HFFc6 (cell line): ENCODE data around the gene NEO1. TPM values are rescaled to one million over a fixed set of nuclear protein-coding genes. Genes with fewer than 3 reads are reported as not detected.

Source experiments
- DNase-seq: peaks from one replicate; pipeline ENCODE4 v3.0.0-alpha.2; 2018
- H3K27ac Mint-ChIP-seq: 2 replicates; pipeline ENCODE4 v1.8.0; 2020; ENCODE audit warnings: mild to moderate bottlenecking, mixed read lengths
- H3K27me3 Mint-ChIP-seq: 2 replicates; pipeline ENCODE4 v1.8.0; 2021; ENCODE audit warnings: mild to moderate bottlenecking, moderate library complexity, mixed read lengths; ENCODE audit not compliant: insufficient read depth
- H3K36me3 Mint-ChIP-seq: 2 replicates; pipeline ENCODE4 v1.8.0; 2021; ENCODE audit warnings: low read depth, mixed read lengths
- H3K4me1 Mint-ChIP-seq: 2 replicates; pipeline ENCODE4 v1.8.0; 2020; ENCODE audit warnings: low read depth, mixed read lengths
- H3K4me3 Mint-ChIP-seq: 2 replicates; pipeline ENCODE4 v1.8.0; 2020; ENCODE audit warnings: mild to moderate bottlenecking, moderate library complexity, mixed read lengths
- H3K9me3 Mint-ChIP-seq: 2 replicates; pipeline ENCODE4 v1.8.0; 2020; ENCODE audit warnings: mild to moderate bottlenecking, mixed read lengths
- total RNA-seq, 6 experiments: library from RNA; stranded (reverse); fragmentation: NEBNext Ultra II Directional; extraction: Animal tissue kit (Norgen Biotek cat#: 25700); gene quantifications; 2 replicates in 1 of 6; 3 replicates in 5 of 6; pipeline ENCODE4 v1.2.3, GENCODE V29; 2021
- TF ChIP-seq, protein P1 (sequence below): fragments of 200-600 bp; sonication (generic); IDR thresholded peaks from 2 replicates; pipeline ENCODE4 v1.5.0; 2021; ENCODE audit warnings: antibody characterized with exemption, mild to moderate bottlenecking

The NEO1 gene
- total RNA-seq, 6 experiments from 2014 or later = 6.4 to 20.3 (median 16.3) TPM

DNA sequence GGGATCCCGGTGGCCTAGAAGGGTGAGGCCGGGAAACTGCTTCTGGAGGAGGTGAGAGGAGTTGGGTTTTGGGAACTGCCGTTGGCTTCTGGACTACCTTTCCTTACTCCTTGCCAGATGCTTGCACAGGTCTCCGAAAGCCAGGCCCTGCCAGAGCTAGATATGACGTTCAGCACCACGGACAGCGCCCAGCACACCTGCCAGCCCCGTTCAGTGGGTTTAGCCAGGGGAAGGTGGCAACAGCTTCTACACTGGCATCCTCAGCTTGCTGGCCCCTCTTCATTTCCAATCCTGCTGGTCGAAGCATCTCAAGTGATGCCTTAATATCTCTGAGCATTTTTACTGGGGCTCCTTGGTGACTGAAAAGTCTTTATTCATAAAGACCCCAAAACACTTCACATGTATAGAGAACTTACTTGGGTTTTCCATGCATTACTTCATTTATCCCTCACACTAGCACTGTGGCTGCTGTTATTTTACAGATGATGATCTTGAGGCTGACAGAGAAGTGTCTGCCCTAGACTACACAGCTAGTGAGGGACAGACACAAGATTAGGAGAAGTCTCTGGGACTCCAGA is 294.6 kb downstream of the NEO1 start:
- Mint-ChIP-seq H3K9me3 (0 out of 2 replicates have a peak, but pooled peaks cover 6% of the 10 kb centered on the region), H3K27me3 (peaks cover 4% of the 10 kb centered on the region), H3K4me3 (no peak overlapping the region), H3K27ac (no peak overlapping the region), H3K4me1 (peaks cover 13% of the 10 kb centered on the region), H3K36me3 (no peaks in the 10 kb centered on the region)
- no peak for DNase-seq
- TF ChIP-seq, protein P1, sequence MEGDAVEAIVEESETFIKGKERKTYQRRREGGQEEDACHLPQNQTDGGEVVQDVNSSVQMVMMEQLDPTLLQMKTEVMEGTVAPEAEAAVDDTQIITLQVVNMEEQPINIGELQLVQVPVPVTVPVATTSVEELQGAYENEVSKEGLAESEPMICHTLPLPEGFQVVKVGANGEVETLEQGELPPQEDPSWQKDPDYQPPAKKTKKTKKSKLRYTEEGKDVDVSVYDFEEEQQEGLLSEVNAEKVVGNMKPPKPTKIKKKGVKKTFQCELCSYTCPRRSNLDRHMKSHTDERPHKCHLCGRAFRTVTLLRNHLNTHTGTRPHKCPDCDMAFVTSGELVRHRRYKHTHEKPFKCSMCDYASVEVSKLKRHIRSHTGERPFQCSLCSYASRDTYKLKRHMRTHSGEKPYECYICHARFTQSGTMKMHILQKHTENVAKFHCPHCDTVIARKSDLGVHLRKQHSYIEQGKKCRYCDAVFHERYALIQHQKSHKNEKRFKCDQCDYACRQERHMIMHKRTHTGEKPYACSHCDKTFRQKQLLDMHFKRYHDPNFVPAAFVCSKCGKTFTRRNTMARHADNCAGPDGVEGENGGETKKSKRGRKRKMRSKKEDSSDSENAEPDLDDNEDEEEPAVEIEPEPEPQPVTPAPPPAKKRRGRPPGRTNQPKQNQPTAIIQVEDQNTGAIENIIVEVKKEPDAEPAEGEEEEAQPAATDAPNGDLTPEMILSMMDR = no peak

DNA sequence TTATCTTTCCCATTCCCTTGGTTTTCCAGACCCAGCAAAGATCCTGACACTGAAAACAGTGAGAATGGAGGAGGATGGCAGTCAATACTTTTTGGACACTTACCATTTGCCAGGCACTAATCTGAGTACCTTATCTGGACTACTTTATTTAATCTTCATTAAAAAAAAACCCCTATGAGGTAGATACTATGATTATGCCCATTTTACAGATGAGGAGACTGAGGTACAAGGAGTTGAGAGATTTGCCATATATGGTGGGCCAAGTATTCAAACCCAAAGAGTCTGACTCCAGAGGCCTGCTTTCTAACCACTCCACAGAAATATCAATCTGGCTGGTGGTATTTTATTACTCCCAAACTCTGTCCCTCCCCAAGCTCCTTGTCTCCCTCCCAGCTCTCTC is 296.9 kb downstream of the NEO1 start:
- TF ChIP-seq, protein P1 = no peak
- H3K27me3 Mint-ChIP-seq = peaks cover 7% of the 10 kb centered on the region; the same call in 1 of the 2 replicates
- H3K27ac Mint-ChIP-seq = no peak overlapping the region
- H3K4me1 Mint-ChIP-seq = peaks cover 3% of the 10 kb centered on the region
- DNase-seq = no peak
- no peaks in the 10 kb centered on the region for H3K9me3 Mint-ChIP-seq
- no peak overlapping the region for H3K4me3 Mint-ChIP-seq
- H3K36me3 Mint-ChIP-seq = no peaks in the 10 kb centered on the region

DNA sequence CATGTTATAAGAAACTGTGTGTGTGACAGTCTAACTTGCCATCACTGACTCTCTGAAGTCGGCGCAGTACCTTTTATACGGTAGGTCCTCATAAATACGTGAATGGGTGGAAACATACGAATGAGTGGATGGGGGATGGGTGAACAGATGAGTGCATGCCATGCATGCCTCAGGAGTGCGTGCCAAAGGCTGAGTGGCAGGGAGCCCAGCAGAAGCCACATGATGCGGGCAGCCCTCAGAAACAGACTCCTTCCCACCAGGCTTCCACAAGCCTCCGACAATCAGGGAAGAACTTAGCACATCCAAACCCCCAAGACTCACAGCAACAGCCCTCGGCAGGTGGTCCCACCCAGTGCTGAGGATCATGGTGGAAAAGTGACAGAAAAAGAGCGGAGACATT is 299.8 kb downstream of the NEO1 start:
- no peak for DNase-seq
- Mint-ChIP-seq H3K36me3 (no peaks in the 10 kb centered on the region), H3K27ac (no peak overlapping the region)

DNA sequence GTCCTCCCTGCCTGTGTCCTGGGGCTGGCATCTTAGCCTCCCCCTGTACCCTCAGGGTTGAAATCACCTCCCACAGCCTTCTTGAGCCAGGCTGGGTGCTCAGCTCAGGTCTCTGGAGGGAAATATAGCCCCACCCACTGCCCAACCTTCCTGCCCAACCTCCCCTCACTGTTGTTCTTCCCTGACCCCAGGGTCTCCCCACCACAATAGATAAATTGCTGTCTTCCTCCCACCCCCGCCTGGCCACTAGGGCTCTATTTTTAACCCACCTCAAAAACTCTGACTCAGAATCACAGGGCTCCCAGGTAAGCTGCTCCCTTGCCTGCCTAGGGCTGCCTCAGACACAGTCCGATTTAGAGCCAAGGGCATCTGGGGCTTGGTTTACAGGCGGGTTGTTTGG is 301.5 kb downstream of the NEO1 start:
- Mint-ChIP-seq H3K9me3 (no peaks in the 10 kb centered on the region), H3K27ac (no peak overlapping the region), H3K27me3 (peaks cover 21% of the 10 kb centered on the region), H3K36me3 (no peaks in the 10 kb centered on the region), H3K4me3 (no peak overlapping the region), H3K4me1 (no peaks in the 10 kb centered on the region)
- no peak for DNase-seq
- TF ChIP-seq, protein P1 = no peak

More for the DNA sequence above, 299.8 kb downstream of the NEO1 start:
- H3K27me3 Mint-ChIP-seq = peaks cover 10% of the 10 kb centered on the region
- no peak overlapping the region for H3K4me3 Mint-ChIP-seq
- H3K9me3 Mint-ChIP-seq = no peaks in the 10 kb centered on the region
- TF ChIP-seq, protein P1 = no peak
- H3K4me1 Mint-ChIP-seq = no peaks in the 10 kb centered on the region

DNA sequence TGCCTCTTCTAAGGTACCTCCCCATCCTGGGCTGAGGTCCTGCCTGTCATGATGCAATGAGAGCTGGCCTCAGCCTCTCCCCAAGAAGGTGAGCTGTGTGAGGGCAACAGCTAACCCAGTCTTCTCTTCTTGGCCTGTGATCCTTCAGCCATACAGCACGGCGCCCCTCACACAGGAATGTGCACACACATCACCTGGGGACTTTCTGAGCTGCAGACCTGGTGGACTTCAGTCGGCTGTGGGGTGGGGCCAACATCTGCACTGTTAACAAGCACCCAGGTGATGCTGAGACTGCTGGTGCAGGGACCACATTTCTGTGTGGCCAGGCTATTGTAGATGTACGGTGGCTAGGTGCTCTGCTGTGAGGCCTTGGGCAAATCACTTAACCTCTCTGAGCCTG is 302.0 kb downstream of the NEO1 start:
- no peaks in the 10 kb centered on the region for H3K9me3 Mint-ChIP-seq
- H3K4me1 Mint-ChIP-seq = no peaks in the 10 kb centered on the region
- no peak overlapping the region for H3K27ac Mint-ChIP-seq
- DNase-seq = no peak
- peaks cover 26% of the 10 kb centered on the region for H3K27me3 Mint-ChIP-seq
- H3K36me3 Mint-ChIP-seq = no peaks in the 10 kb centered on the region
- TF ChIP-seq, protein P1 = no peak
- H3K4me3 Mint-ChIP-seq = no peak overlapping the region
